PC-9 (cell line): ENCODE measurements around the gene GPX4. TPM values are rescaled to one million over a fixed set of nuclear protein-coding genes. Genes with fewer than 3 reads are reported as not detected.

ENCODE experiments used
- BruUV-seq: library from RNA; stranded (reverse); fragments of 400-500 nt; replicated peaks from 2 replicates; lab custom pipeline; 2021; lab: Mats Ljungman, UMichigan
- CTCF ChIA-PET: fragments of 300-600 bp; sonication (Branson Sonifier 250); formaldehyde crosslinking; loops from one replicate; lab custom pipeline; 2022; ENCODE audit warnings: antibody characterized with exemption; lab: Charles Lee
- POLR2A ChIA-PET: fragments of 300-600 bp; sonication (Branson Sonifier 250); formaldehyde crosslinking; loops from one replicate; lab custom pipeline; 2022; ENCODE audit warnings: antibody characterized with exemption; ENCODE audit not compliant: unreplicated experiment; lab: Charles Lee
- DNase-seq, 2 experiments: peaks; one replicate each; pipeline versions ENCODE4 v3.0.0 to v3.0.0-alpha.2; 2015 to 2022; ENCODE audit warnings: mixed read lengths in 1 of 2
- H2AFZ ChIP-seq: fragments of 200-600 bp; sonication (generic); 2 replicates; pipeline ENCODE4 v1.8.1; 2017; ENCODE audit warnings: antibody characterized with exemption
- H3F3A ChIP-seq: fragments of 200-600 bp; sonication (generic); 2 replicates; pipeline ENCODE4 v1.8.1; 2017; ENCODE audit warnings: antibody characterized with exemption, mild to moderate bottlenecking, low read depth; ENCODE audit not compliant: insufficient read depth
- H3K27ac ChIP-seq: fragments of 200-600 bp; sonication (generic); 2 replicates; pipeline ENCODE4 v1.6.1; 2016; ENCODE audit warnings: mixed run types
- H3K27me3 ChIP-seq: fragments of 200-600 bp; sonication (generic); 2 replicates; pipeline ENCODE4 v1.6.1; 2016; ENCODE audit warnings: low read depth, mixed run types; ENCODE audit not compliant: insufficient read depth
- H3K36me3 ChIP-seq: fragments of 200-600 bp; sonication (generic); 2 replicates; pipeline ENCODE4 v1.6.1; 2016; ENCODE audit warnings: low read depth, mixed run types
- H3K4me1 ChIP-seq: fragments of 200-600 bp; sonication (generic); replicated peaks from 2 replicates; pipeline ENCODE4 v1.6.1; 2016; ENCODE audit warnings: mixed run types; ENCODE audit not compliant: insufficient read depth
- H3K4me2 ChIP-seq: fragments of 200-600 bp; sonication (generic); 2 replicates; pipeline ENCODE4 v1.6.1; 2017; ENCODE audit warnings: mixed run types
- H3K4me3 ChIP-seq: fragments of 200-600 bp; sonication (generic); 2 replicates; pipeline ENCODE4 v1.6.1; 2016; ENCODE audit warnings: mixed run types
- H3K79me2 ChIP-seq: fragments of 200-600 bp; sonication (generic); 2 replicates; pipeline ENCODE4 v1.6.1; 2017; ENCODE audit warnings: low read depth, mixed run types
- H3K9me2 ChIP-seq: fragments of 200-600 bp; sonication (generic); 2 replicates; pipeline ENCODE4 v1.8.1; 2017; ENCODE audit warnings: mild to moderate bottlenecking; ENCODE audit not compliant: insufficient read depth
- H3K9me3 ChIP-seq: fragments of 200-600 bp; sonication (generic); 2 replicates; pipeline ENCODE4 v1.8.1; 2016; ENCODE audit warnings: low read depth; ENCODE audit not compliant: insufficient read depth
- H4K20me1 ChIP-seq: fragments of 200-600 bp; sonication (generic); 2 replicates; pipeline ENCODE4 v1.8.1; 2017; ENCODE audit not compliant: insufficient read depth
- CTCF ChIP-seq: fragments of 200-600 bp; sonication (generic); conservative IDR thresholded peaks from 2 replicates; pipeline ENCODE4 v1.6.1; 2017; ENCODE audit warnings: mixed run types, antibody characterized with exemption, mild to moderate bottlenecking, moderate library complexity
- EZH2 ChIP-seq: fragments of 200-600 bp; sonication (generic); IDR thresholded peaks from 2 replicates; pipeline ENCODE4 v1.8.0; 2017; ENCODE audit warnings: antibody characterized with exemption, low read depth
- intact Hi-C: fragments of 100-400 bp; cut with micrococcal nuclease; formaldehyde crosslinking; loops from one replicate; pipeline ENCODE4 v1.10.0; 2022; ENCODE audit not compliant: unreplicated experiment
- total RNA-seq: library from RNA; stranded (reverse); gene quantifications from 2 replicates; pipeline ENCODE4 v1.2.3, GENCODE V29; 2021

Gene GPX4
- total RNA-seq, 1 experiment from 2014 or later, result 465 TPM

DNA sequence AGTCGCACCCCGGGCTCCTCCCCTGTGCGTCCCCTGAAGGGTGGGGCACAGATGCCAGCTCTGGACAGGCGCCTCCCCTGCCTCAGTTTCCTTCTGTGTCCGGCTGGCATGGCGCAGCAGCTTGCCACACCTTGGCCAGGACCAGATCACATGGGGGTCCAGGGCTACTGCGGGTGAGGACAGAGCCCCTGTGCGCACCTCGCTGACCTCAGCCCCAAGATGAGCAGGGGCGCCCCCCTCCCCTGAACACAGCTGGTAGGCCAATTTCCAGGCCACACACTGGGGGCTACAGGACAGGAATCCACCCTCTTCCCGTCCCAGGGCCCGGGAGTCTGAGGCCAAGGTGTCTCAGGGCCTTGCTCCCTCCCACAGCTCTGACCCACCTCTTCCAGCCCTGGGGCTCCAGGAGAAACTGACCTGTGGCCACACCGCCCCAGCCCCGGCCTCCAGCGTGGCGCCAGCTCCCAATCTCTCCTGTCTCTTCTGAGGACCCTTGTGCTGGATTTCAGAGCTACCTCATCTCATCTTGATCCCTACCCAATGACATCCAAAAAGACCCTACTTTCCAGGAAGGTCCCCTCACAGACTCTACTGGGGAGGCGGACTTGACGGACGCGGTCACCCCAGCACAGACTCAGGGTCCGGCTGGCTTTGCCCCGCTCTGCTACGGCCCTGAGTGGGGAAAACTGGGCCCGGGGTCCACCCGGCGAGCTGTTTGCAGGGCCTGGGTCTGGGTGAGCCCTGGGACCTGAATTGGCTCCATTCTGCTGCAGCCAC is 42.0 kb downstream of the GPX4 start:
- H3K79me2 ChIP-seq, result no peaks in the 10 kb centered on the region
- CTCF ChIA-PET, result no interaction called here
- POLR2A ChIA-PET, result no interaction called here

DNA sequence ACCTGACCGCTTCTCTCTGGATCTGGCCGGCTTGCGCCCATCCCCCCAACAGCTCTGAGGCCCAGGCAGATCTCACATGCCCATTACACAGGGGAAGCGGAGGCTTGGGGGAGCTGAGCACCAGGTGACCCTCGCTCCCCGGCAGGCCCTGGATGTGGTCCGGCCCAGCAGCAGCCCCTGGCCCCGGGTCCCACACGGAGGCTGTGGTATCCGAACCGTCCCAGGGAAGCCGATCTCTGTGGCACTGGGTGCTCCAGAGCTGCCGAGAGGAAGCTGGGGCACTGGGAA is 42.6 kb downstream of the GPX4 start:
- Histone ChIP-seq H3K9me2 (no peaks in the 10 kb centered on the region), H2AFZ (no peak overlapping the region), H4K20me1 (peaks cover under 1% of the 10 kb centered on the region; the same call in 1 of the 2 replicates), H3F3A (no peaks in the 10 kb centered on the region; the same call in 1 of the 2 replicates), H3K27me3 (no peaks in the 10 kb centered on the region), H3K27ac (no peak overlapping the region), H3K79me2 (peaks cover 5% of the 10 kb centered on the region; the same call in 1 of the 2 replicates), H3K4me3 (no peak overlapping the region), H3K4me2 (no peak overlapping the region), H3K4me1 (no peaks in the 10 kb centered on the region), H3K36me3 (no peaks in the 10 kb centered on the region), H3K9me3 (no peaks in the 10 kb centered on the region)
- POLR2A ChIA-PET, result no interaction called here
- CTCF ChIA-PET, result no interaction called here
- no TSS peak for BruUV-seq
- DNase-seq, result no peak
- TF ChIP-seq EZH2 (no peak), CTCF (no peak)
- intact Hi-C loops, result no loop called here

More for the DNA sequence above, 42.0 kb downstream of the GPX4 start:
- no TSS peak for BruUV-seq
- no peak overlapping the region for H3K27ac ChIP-seq
- H3K4me1 ChIP-seq, result no peaks in the 10 kb centered on the region
- DNase-seq, result no peak
- TF ChIP-seq EZH2 (no peak), CTCF (no peak)
- no peak overlapping the region for H3K4me2 ChIP-seq
- no peaks in the 10 kb centered on the region for H3K9me2 ChIP-seq
- intact Hi-C loops, result no loop called here
- no peaks in the 10 kb centered on the region for H3K36me3 ChIP-seq
- H3K9me3 ChIP-seq, result no peaks in the 10 kb centered on the region
- no peaks in the 10 kb centered on the region for H4K20me1 ChIP-seq
- H3K4me3 ChIP-seq, result no peak overlapping the region
- no peak overlapping the region for H2AFZ ChIP-seq
- no peaks in the 10 kb centered on the region; the same call in 1 of the 2 replicates for H3F3A ChIP-seq
- H3K27me3 ChIP-seq, result no peaks in the 10 kb centered on the region

DNA sequence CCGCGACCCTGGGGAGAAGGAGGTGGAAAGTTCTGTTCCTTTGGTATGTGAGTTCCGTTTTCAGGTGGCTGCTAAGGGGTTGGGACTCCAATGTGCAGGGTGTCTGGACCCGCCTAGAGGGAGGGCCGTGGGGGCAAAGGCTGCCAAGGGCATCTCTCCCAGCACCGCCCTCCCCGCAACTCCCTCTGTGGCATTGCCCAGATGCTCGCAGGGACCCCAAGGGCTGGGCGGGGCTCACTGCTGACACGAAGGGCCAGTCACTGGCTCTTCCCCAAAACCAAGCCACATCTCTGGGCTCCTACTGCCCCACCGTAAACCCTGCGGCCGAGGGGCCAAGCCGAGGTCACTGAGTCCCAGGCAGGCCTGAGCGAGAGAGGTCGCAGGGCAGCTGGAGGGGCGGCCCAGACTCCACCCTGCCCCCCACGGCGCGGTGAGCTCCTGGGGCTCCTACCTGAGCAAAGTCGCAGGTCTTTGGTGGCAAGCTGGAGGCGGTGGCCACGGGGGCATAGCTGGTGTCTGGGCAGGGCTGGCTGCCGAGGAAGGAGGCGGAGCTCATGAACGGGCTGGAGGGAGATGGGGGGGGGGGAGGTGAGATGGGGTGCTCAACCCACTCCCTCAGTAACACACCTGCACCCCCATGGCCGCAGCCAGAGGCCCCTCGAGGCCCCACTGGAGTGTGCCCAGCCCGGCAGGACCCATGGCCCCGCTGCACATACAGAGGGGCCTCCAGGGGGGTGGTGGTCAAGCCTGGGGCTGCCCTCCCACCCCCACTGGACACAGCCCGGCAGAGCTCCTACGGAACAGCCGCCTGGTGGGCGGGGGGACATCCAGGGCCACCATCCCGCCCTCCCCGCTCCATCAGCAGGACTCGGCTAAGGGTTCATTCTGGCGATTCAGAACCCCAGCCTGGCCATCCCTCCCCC is 43.3 kb downstream of the GPX4 start:
- no peak for TF ChIP-seq CTCF
- TF ChIP-seq EZH2, result no peak
- no peaks in the 10 kb centered on the region for H3K27me3 ChIP-seq
- no peaks in the 10 kb centered on the region for H3K36me3 ChIP-seq
- no peak overlapping the region for H2AFZ ChIP-seq
- no peaks in the 10 kb centered on the region for H3K9me3 ChIP-seq
- H3K4me3 ChIP-seq, result no peak overlapping the region
- DNase-seq, result no peak
- no peak overlapping the region for H3K27ac ChIP-seq
- H3K79me2 ChIP-seq, result peaks cover 13% of the 10 kb centered on the region
- no peaks in the 10 kb centered on the region for H3K4me1 ChIP-seq
- intact Hi-C loops, result no loop called here
- H3F3A ChIP-seq, result peaks cover 5% of the 10 kb centered on the region; the same call in 1 of the 2 replicates
- no TSS peak for BruUV-seq
- no peak overlapping the region for H3K4me2 ChIP-seq
- ChIA-PET CTCF (no interaction called here), POLR2A (no interaction called here)
- no peaks in the 10 kb centered on the region for H3K9me2 ChIP-seq
- peaks cover 9% of the 10 kb centered on the region; the same call in 1 of the 2 replicates for H4K20me1 ChIP-seq
